NCI-H2029 (cell line): ENCODE measurements around the gene DLG1.
A peak's percentile ranks its signal among the peaks of the same experiment; 100 is the strongest.

Experiments
- DNase-seq: peaks from one replicate; lab custom pipeline; 2025; lab: John Stamatoyannopoulos, UW

DLG1 gene

DNA sequence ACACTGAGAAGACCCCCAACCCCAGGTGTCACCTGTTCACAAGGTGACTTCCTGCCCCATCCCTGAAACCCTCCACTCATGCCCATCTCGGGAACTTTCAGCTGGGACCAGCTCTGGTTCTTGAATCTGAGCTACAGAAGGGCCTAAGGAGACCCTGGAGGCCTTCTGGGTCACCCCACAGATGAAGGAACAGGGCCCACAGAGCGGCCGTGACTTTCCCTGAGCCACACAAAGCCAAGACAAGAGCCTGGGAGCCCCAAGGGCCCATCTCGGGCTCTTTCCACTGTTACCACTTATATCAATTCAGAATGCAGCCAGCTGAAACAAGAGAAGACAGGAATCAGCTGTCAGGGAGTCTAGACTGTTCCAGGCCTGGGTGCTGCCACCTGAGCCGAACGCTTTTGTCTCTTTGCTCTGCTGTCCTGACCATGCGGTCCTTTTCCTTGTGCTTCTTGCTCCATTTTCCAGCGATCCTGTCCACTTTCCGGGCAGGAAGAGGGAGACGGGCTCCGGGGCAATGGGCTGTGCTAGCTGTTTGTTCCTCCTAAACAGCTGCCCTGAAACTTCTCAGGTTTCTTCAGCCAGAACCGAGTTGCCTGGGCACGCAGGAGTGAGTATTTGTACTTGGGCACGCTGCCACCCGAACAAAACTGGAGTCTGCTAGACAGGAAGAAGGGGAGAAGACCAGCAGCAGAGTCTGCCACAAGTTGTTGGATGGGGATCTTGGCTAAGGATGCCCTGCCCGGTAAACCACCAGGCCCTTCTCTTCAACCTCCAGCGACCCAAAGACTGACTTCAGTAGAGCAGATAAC, 301.8 kb downstream of the DLG1 start:
- peak; percentile 74 for DNase-seq

DNA sequence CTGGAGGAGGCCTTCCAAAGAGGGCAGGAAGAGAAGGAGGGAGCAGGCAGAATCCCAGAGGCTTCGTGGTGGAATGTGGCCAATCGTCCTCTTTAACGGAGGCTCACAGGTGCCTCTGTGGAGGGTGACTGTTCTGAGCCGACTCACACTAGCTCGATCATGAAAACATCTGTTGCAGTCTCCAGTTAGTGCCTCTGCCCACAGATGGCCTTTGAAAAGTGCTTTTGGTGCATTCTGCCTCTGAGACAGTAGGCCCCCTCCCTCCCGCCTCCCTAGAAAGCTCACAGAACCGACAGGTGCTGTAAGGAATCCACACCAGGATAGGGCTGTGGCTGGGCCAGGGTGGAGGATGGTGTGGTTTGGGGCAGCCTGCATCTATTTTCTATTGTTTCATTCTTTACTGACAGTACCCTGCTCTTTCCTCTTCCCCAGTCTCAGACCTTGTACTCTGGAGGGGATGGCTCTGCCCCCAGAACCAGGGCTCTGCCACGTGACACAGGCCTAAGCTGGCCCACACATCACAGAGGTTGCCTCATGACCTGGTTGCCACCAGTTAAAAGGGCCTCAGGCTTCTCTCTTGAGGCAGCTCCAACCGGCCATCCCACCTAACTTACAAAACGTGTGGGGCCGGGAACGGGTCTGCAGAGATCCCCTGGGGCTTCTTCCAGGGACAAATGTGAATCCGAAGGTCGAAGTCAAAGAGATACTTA, 302.6 kb downstream of the DLG1 start:
- no peak for DNase-seq

DNA sequence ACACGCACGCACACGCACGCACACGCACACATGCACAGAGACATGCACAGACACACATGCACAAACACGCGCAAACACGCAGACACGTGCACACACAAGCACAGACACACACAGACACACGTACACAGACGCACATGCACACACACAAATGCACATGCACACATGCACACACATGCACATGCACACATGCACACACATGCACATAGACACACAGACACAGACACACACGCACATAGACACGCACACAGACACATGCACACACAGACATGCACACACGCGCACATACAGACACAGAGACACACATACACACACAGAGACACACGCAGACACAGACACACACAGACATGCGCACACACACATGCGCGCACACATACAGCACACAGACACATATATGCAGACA, 303.4 kb downstream of the DLG1 start:
- DNase-seq = no peak

DNA sequence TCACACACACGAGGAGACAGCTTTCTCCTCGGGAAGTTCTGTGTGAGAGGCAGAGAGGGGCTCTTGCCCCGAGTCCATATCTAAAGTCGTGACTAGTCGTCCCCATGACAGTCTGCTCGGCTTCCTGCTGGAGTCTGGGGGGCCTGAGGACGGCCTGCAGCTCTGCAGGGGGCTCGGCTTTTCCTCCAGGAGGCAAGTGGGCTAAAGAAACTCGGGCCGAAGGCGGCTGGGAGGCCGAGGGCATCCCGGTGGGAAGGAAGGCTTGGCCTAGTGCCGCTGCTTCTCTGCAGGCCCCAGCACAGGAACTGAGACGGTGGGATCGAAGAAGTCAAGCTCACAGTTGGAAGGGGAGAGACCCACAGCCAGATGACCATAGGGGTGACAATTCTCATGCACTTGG, 304.4 kb downstream of the DLG1 start:
- no peak for DNase-seq
